Endothelial cell of umbilical vein (primary cell): ENCODE data around the gene NAXE. TPM values are rescaled to one million over a fixed set of nuclear protein-coding genes. Genes with fewer than 3 reads are reported as not detected.
A peak's percentile ranks its signal among the peaks of the same experiment; 100 is the strongest.

Source experiments
- BruUV-seq: library from RNA; stranded (reverse); fragments of 400-500 nt; replicated peaks from 2 replicates; lab custom pipeline; 2021; lab: Mats Ljungman, UMichigan
- CTCF ChIA-PET: fragments of 300-600, 350-600 bp; sonication (Branson Sonifier 250); formaldehyde crosslinking; loops from one replicate; lab custom pipeline; 2021; ENCODE audit warnings: antibody characterized with exemption, inconsistent platforms; lab: Charles Lee
- POLR2A ChIA-PET: fragments of 300-600, 350-600 bp; sonication (Branson Sonifier 250); formaldehyde crosslinking; loops from one replicate; lab custom pipeline; 2021; ENCODE audit warnings: antibody characterized with exemption, inconsistent platforms; lab: Charles Lee
- DNase-seq: peaks from one replicate; pipeline ENCODE4 v3.0.0-alpha.2; 2011; ENCODE audit warnings: low read depth, low spot score
- FAIRE-seq: peaks from 2 replicates; lab custom pipeline; 2011; peaks lifted over from hg19 to GRCh38; lab: Jason Lieb, UNC
- H2AFZ ChIP-seq: 2 replicates; pipeline ENCODE4 v1.6.0; 2012; ENCODE audit warnings: low read depth, low read length, control low read depth, inconsistent platforms
- H3K27ac ChIP-seq: 2 replicates; pipeline ENCODE4 v1.5.1; 2011; ENCODE audit warnings: low read depth, mild to moderate bottlenecking, control low read depth, low read length, moderate library complexity; ENCODE audit not compliant: insufficient read depth
- H3K27me3 ChIP-seq, 2 experiments: 2 replicates each; pipeline versions ENCODE4 v1.6.0 to v1.6.1; 2011; ENCODE audit warnings: low read length in 2 of 2, mixed read lengths in 1 of 2; ENCODE audit not compliant: control insufficient read depth in 2 of 2, insufficient read depth in 2 of 2
- H3K36me3 ChIP-seq, 2 experiments: 2 replicates in 1 of 2; 3 replicates in 1 of 2; pipeline ENCODE4 v1.5.1; 2011; ENCODE audit warnings: low read length in 2 of 2, mild to moderate bottlenecking in 1 of 2, moderate library complexity in 1 of 2; ENCODE audit not compliant: control insufficient read depth in 2 of 2, insufficient read depth in 2 of 2; ENCODE audit errors: extremely low read depth in 1 of 2
- H3K4me1 ChIP-seq: 3 replicates; pipeline ENCODE4 v1.5.1; 2011; ENCODE audit warnings: mild to moderate bottlenecking, low read length; ENCODE audit not compliant: control insufficient read depth, insufficient read depth; ENCODE audit errors: extremely low read depth
- H3K4me2 ChIP-seq: 2 replicates; pipeline ENCODE4 v1.6.1; 2011; ENCODE audit warnings: low read length, control low read depth, mixed read lengths; ENCODE audit not compliant: insufficient read depth
- H3K4me3 ChIP-seq, 3 experiments: fragments of 200-600 bp in 1 of 3; sonication (generic), shearing (Covaris generic) in 1 of 3; replicated peaks in 1 of 3; 2 replicates each; pipeline ENCODE4 v1.5.1; 2011 to 2016; ENCODE audit warnings: control low read depth in 3 of 3, low read length in 3 of 3, mild to moderate bottlenecking in 2 of 3, inconsistent platforms in 1 of 3, low read depth in 1 of 3, moderate library complexity in 1 of 3; ENCODE audit not compliant: insufficient read depth in 1 of 3
- H3K79me2 ChIP-seq: 2 replicates; pipeline ENCODE4 v1.6.0; 2012; ENCODE audit warnings: low read length, inconsistent platforms; ENCODE audit not compliant: control insufficient read depth, insufficient read depth
- H3K9ac ChIP-seq: replicated peaks from 2 replicates; pipeline ENCODE3; 2011; ENCODE audit warnings: low read length, control low read depth; ENCODE audit not compliant: insufficient read depth; ENCODE audit errors: extremely low read depth
- H3K9me1 ChIP-seq: replicated peaks from 3 replicates; pipeline ENCODE4 v1.6.0; 2011; ENCODE audit warnings: mild to moderate bottlenecking, low read length; ENCODE audit not compliant: control insufficient read depth, insufficient read depth; ENCODE audit errors: extremely low read depth
- H3K9me3 ChIP-seq: replicated peaks from 2 replicates; pipeline ENCODE4 v1.5.1; 2012; ENCODE audit warnings: low read length, inconsistent platforms; ENCODE audit not compliant: control insufficient read depth, insufficient read depth
- H4K20me1 ChIP-seq: replicated peaks from 2 replicates; pipeline ENCODE3; 2011; ENCODE audit warnings: mild to moderate bottlenecking, low read length; ENCODE audit not compliant: control insufficient read depth, insufficient read depth; ENCODE audit errors: extremely low read depth
- CTCF ChIP-seq, 2 donors: IDR thresholded peaks; 1 replicate in 1 of 2; 2 replicates in 1 of 2; pipeline ENCODE4 v1.5.1; 2011; ENCODE audit warnings: low read length in 2 of 2, mild to moderate bottlenecking in 2 of 2, moderate library complexity in 2 of 2, control low read depth in 1 of 2, inconsistent platforms in 1 of 2, low read depth in 1 of 2; ENCODE audit not compliant: insufficient read depth in 1 of 2; ENCODE audit errors: extremely low read depth in 1 of 2
- EZH2 ChIP-seq: IDR thresholded peaks from 2 replicates; pipeline ENCODE4 v1.6.1; 2012; ENCODE audit warnings: borderline replicate concordance, low read depth, mild to moderate bottlenecking, moderate library complexity, low read length, inconsistent platforms; ENCODE audit not compliant: severe bottlenecking
- FOS ChIP-seq: IDR thresholded peaks from 2 replicates; pipeline ENCODE4 v1.6.1; 2011; ENCODE audit warnings: mild to moderate bottlenecking, low read length, moderate library complexity, borderline replicate concordance; ENCODE audit not compliant: insufficient read depth
- GATA2 ChIP-seq: IDR thresholded peaks from 2 replicates; pipeline ENCODE4 v1.7.0; 2011; ENCODE audit warnings: low read depth, mild to moderate bottlenecking, moderate library complexity, mixed read lengths, low read length; ENCODE audit not compliant: insufficient read length, insufficient read depth
- JUN ChIP-seq: IDR thresholded peaks from 2 replicates; pipeline ENCODE4 v1.6.1; 2011; ENCODE audit warnings: borderline replicate concordance, low read depth; ENCODE audit not compliant: insufficient read length, insufficient read depth
- MAX ChIP-seq: IDR thresholded peaks from 2 replicates; pipeline ENCODE4 v1.6.1; 2011; ENCODE audit not compliant: insufficient read depth, insufficient read length
- MYC ChIP-seq: IDR thresholded peaks from one replicate; pipeline ENCODE4 v1.6.1; 2011; ENCODE audit warnings: mild to moderate bottlenecking, low read depth, low read length
- POLR2A ChIP-seq: IDR thresholded peaks from 2 replicates; pipeline ENCODE4 v1.6.1; 2012; ENCODE audit warnings: low read depth, mild to moderate bottlenecking, control low read depth, low read length
- POLR2AphosphoS5 ChIP-seq: IDR thresholded peaks from 2 replicates; pipeline ENCODE4 v1.6.1; 2012; ENCODE audit warnings: low read depth, mild to moderate bottlenecking, control low read depth, low read length, moderate library complexity; ENCODE audit not compliant: insufficient read depth
- dilution Hi-C: fragments of 300-500 bp; cut with MboI; formaldehyde crosslinking; loops from one replicate; pipeline ENCODE4 v1.15.0; 2019; ENCODE audit warnings: low sequenced_read_pairs; ENCODE audit not compliant: extremely low pct_ligation_motif_present
- intact Hi-C: fragments of 100-400 bp; cut with micrococcal nuclease; formaldehyde crosslinking; loops from one replicate; pipeline ENCODE4 v1.10.0; 2022
- polyA plus RNA-seq, 4 experiments: library from polyadenylated mRNA; depleted of rRNA in 3 of 4; stranded (reverse) in 3 of 4; unstranded in 1 of 4; fragments of >200 nt; gene quantifications; 2 replicates each; pipeline versions ENCODE4 v1.2.1 to v1.2.3, GENCODE V29; 2011 to 2012; ENCODE audit warnings: missing spikeins in 1 of 4
- total RNA-seq: library from RNA; stranded (reverse); gene quantifications from 2 replicates; pipeline ENCODE4 v1.2.3, GENCODE V29; 2021

NAXE gene
- total and polyA plus RNA-seq, 2 donors (not counting 3 experiments of a cell fraction or from before 2014, with no cell fraction given): 76.2 to 187 TPM

DNA sequence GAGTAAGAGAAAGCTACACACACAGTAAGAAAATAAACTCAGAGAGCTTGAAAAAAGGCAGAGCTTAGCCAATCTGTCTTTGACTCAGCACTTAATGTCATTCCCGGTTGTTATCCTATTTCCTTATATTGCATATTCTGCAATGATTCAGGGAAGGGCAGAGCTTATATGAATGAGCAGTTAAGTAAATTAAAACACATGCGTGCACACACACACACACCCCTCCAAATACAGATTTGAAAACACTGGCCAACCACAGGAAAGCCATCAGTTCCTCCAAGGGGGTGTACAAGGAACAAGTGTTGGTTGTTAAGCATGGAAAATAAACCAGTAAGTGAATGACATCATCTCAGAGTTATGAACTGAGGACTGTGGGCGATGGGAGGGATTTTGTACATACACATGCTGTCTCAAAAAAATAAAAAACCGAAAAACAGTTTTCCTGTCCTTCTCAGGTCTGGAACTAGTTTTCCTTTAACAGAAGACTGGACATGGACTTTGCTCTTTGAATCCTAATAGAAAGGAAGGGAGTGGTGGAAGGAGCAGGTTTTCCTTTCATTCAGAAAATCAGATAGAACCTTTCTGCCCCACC, 20.2 kb upstream of the NAXE start:
- H4K20me1 ChIP-seq: no peaks in the 10 kb centered on the region
- H3K9me1 ChIP-seq: no peaks in the 10 kb centered on the region
- H3K4me3 ChIP-seq: peak overlapping the region; percentile 66 to 71 (median 68)
- peak overlapping the region; percentile 52 for H3K4me2 ChIP-seq
- intact Hi-C loops: loop anchor here (1.0 to 5.0 kb wide), 2 partner anchors 36 to 68 kb away; no protein-coding TSS in a partner anchor
- ChIA-PET CTCF (interaction anchor here (0.6 to 3.3 kb wide), 8 partner anchors 20 to 185 kb away, joined by 3 to 42 read pairs (median 3); partner anchors contain the start of gene NAXE), POLR2A (interaction anchor here (0.6 kb wide), 1 partner anchor 68 kb away, joined by 3 read pairs; no protein-coding TSS in a partner anchor)
- peaks cover 17% of the 10 kb centered on the region for H3K79me2 ChIP-seq
- H3K27me3 ChIP-seq: peaks cover 3 to 6% of the 10 kb centered on the region in 2 experiments
- FAIRE-seq (peak; percentile 91), DNase-seq (peak; percentile 83)
- no TSS peak for BruUV-seq
- H3K36me3 ChIP-seq: no peaks in the 10 kb centered on the region
- dilution Hi-C loops: no loop called here
- TF ChIP-seq FOS (peak; percentile 11), JUN (peak; percentile 68), POLR2AphosphoS5 (no peak), MYC (no peak)
- peak overlapping the region; percentile 61 for H3K27ac ChIP-seq
- H3K4me1 ChIP-seq: peaks cover 13% of the 10 kb centered on the region
- H3K9ac ChIP-seq: peak overlapping the region; percentile 77
- H3K9me3 ChIP-seq: no peaks in the 10 kb centered on the region
- H2AFZ ChIP-seq: peak overlapping the region; percentile 79

- ChIA-PET CTCF (interaction anchor here (0.7 to 3.3 kb wide), 6 partner anchors 38 to 186 kb away, joined by 3 to 42 read pairs (median 3); no protein-coding TSS in a partner anchor), POLR2A (no interaction called here)
- Histone ChIP-seq H3K9ac (peak within 1 kb of the TSS; percentile 77), H3K4me3 (peak within 1 kb of the TSS; percentile 66 to 71 (median 68)), H3K9me3 (no peaks in the 10 kb centered on the region), H3K79me2 (peaks cover 17% of the 10 kb centered on the region), H3K4me2 (peak within 1 kb of the TSS; percentile 52), H3K27me3 (peaks cover 3 to 6% of the 10 kb centered on the region in 2 experiments), H2AFZ (peak within 1 kb of the TSS; percentile 79), H3K36me3 (no peaks in the 10 kb centered on the region), H4K20me1 (no peaks in the 10 kb centered on the region), H3K9me1 (no peaks in the 10 kb centered on the region), H3K27ac (peak within 1 kb of the TSS; percentile 61), H3K4me1 (peaks cover 13% of the 10 kb centered on the region)
- TSS peak; percentile 100 for BruUV-seq
- FAIRE-seq (peak; percentile 84), DNase-seq (peak; percentile 73)
- TF ChIP-seq POLR2AphosphoS5 (peak; percentile 60), MAX (peak; percentile 40), JUN (no peak), POLR2A (no peak), EZH2 (no peak), GATA2 (no peak), CTCF (IDR thresholded peaks at IDR 0.05; ENCODE audit: extremely low read depth in 1 of 2, insufficient read depth in 1 of 2, low read depth in 1 of 2, low read length in 2 of 2) (no peak), FOS (no peak)
- intact Hi-C loops (loop anchor here (1.0 to 5.0 kb wide), 4 partner anchors 35 to 116 kb away; no protein-coding TSS in a partner anchor), dilution Hi-C loops (no loop called here)
These were observed 19.5 kb upstream of the NAXE start, which contains the start of gene IQGAP3 for GRCh38 chr1:156571919-156572662. Gene IQGAP3 (minus strand): TSS chr1:156572565. CDS start chr1:156572529, 36 bp downstream.
